Measurements from ENCODE around the gene TTBK2. TPM values are rescaled to one million over a fixed set of nuclear protein-coding genes. Genes with fewer than 3 reads are reported as not detected.

TTBK2 gene
- polyA plus RNA-seq, 4 donors, result 0.45 to 5.3 (median 1.4) TPM

- peaks cover 0 to 5% (median 2%) of the 10 kb centered on the region in 3 donors for H3K4me1 ChIP-seq (ENCODE audit: control insufficient read depth in 3 of 3, insufficient read depth in 2 of 3, low read depth in 1 of 3, low read length in 2 of 3)
- FAIRE-seq (no peak), DNase-seq (no peak)
- H3K27ac ChIP-seq (ENCODE audit: low read depth in 1 of 3, low read length in 2 of 3), result no peak overlapping the region
- peak overlapping the region in 2 of 3 donors; percentile 71 to 91 for H3K4me3 ChIP-seq (ENCODE audit: low read depth in 1 of 3, low read length in 3 of 3)
- no peaks in the 10 kb centered on the region for H3K27me3 ChIP-seq (ENCODE audit: control insufficient read depth in 3 of 3, insufficient read depth in 3 of 3, low read length in 3 of 3)
- H3K36me3 ChIP-seq (ENCODE audit: control insufficient read depth in 3 of 3, insufficient read depth in 2 of 3, low read depth in 1 of 3, low read length in 3 of 3), result peaks cover 6 to 51% (median 8%) of the 10 kb centered on the region in 3 donors
- no peaks in the 10 kb centered on the region for H3K9me3 ChIP-seq (ENCODE audit: control insufficient read depth in 2 of 2, insufficient read depth in 1 of 2, low read depth in 1 of 2, low read length in 1 of 2)
- WGBS, 3 donors, result 86 to 94% (median 92%) methylated on average over 19 of the region's 19 CpGs
These were observed 185.0 kb downstream of the TTBK2 start for GRCh38 chr15:42735382-42736165.

GRCh38 chr15:42734076-42734672 lies 186.4 kb downstream of the TTBK2 start:
- peaks cover 10 to 65% (median 12%) of the 10 kb centered on the region in 3 donors for H3K36me3 ChIP-seq (ENCODE audit: control insufficient read depth in 3 of 3, insufficient read depth in 2 of 3, low read depth in 1 of 3, low read length in 3 of 3)
- no peak for FAIRE-seq

GRCh38 chr15:42733027-42733426 lies 187.6 kb downstream of the TTBK2 start:
- no peak overlapping the region for H3K4me3 ChIP-seq (ENCODE audit: low read depth in 1 of 3, low read length in 3 of 3)
- no peak for DNase-seq

More at GRCh38 chr15:42734076-42734672, 186.4 kb downstream of the TTBK2 start:
- H3K4me1 ChIP-seq (ENCODE audit: control insufficient read depth in 3 of 3, insufficient read depth in 2 of 3, low read depth in 1 of 3, low read length in 2 of 3), result peaks cover 0 to 5% (median 2%) of the 10 kb centered on the region in 3 donors
- H3K4me3 ChIP-seq (ENCODE audit: low read depth in 1 of 3, low read length in 3 of 3), result no peak overlapping the region
- DNase-seq, result peak in 1 of 2 donors; percentile 4
- H3K9me3 ChIP-seq (ENCODE audit: control insufficient read depth in 2 of 2, insufficient read depth in 1 of 2, low read depth in 1 of 2, low read length in 1 of 2), result no peaks in the 10 kb centered on the region
- WGBS, 3 donors, result 90 to 94% (median 90%) methylated on average over 6 of the region's 6 CpGs
- no peaks in the 10 kb centered on the region for H3K27me3 ChIP-seq (ENCODE audit: control insufficient read depth in 3 of 3, insufficient read depth in 3 of 3, low read length in 3 of 3)
- H3K27ac ChIP-seq (ENCODE audit: low read depth in 1 of 3, low read length in 2 of 3), result no peak overlapping the region

GRCh38 chr15:42732095-42732827 lies 188.3 kb downstream of the TTBK2 start:
- H3K36me3 ChIP-seq (ENCODE audit: control insufficient read depth in 3 of 3, insufficient read depth in 2 of 3, low read depth in 1 of 3, low read length in 3 of 3), result peaks cover 13 to 84% (median 15%) of the 10 kb centered on the region in 3 donors
- H3K27ac ChIP-seq (ENCODE audit: low read depth in 1 of 3, low read length in 2 of 3), result no peak overlapping the region
- no peaks in the 10 kb centered on the region for H3K9me3 ChIP-seq (ENCODE audit: control insufficient read depth in 2 of 2, insufficient read depth in 1 of 2, low read depth in 1 of 2, low read length in 1 of 2)
- 89 to 91% (median 90%) methylated on average over 15 of the region's 15 CpGs for WGBS, 3 donors
- H3K27me3 ChIP-seq (ENCODE audit: control insufficient read depth in 3 of 3, insufficient read depth in 3 of 3, low read length in 3 of 3), result no peaks in the 10 kb centered on the region
- no peak overlapping the region for H3K4me3 ChIP-seq (ENCODE audit: low read depth in 1 of 3, low read length in 3 of 3)
- no peak for DNase-seq
- FAIRE-seq, result no peak
- peaks cover 0 to 5% (median 0%) of the 10 kb centered on the region in 3 donors for H3K4me1 ChIP-seq (ENCODE audit: control insufficient read depth in 3 of 3, insufficient read depth in 2 of 3, low read depth in 1 of 3, low read length in 2 of 3)

More at GRCh38 chr15:42733027-42733426, 187.6 kb downstream of the TTBK2 start:
- Histone ChIP-seq H3K9me3 (ENCODE audit: control insufficient read depth in 2 of 2, insufficient read depth in 1 of 2, low read depth in 1 of 2, low read length in 1 of 2) (no peaks in the 10 kb centered on the region), H3K36me3 (ENCODE audit: control insufficient read depth in 3 of 3, insufficient read depth in 2 of 3, low read depth in 1 of 3, low read length in 3 of 3) (peaks cover 13 to 76% (median 13%) of the 10 kb centered on the region in 3 donors), H3K4me1 (ENCODE audit: control insufficient read depth in 3 of 3, insufficient read depth in 2 of 3, low read depth in 1 of 3, low read length in 2 of 3) (peaks cover 0 to 5% (median 2%) of the 10 kb centered on the region in 3 donors), H3K27ac (ENCODE audit: low read depth in 1 of 3, low read length in 2 of 3) (no peak overlapping the region), H3K27me3 (ENCODE audit: control insufficient read depth in 3 of 3, insufficient read depth in 3 of 3, low read length in 3 of 3) (no peaks in the 10 kb centered on the region)
- 96 to 98% (median 97%) methylated on average over 11 of the region's 11 CpGs for WGBS, 3 donors
- FAIRE-seq, result no peak

- Histone ChIP-seq H3K36me3 (ENCODE audit: control insufficient read depth in 3 of 3, insufficient read depth in 2 of 3, low read depth in 1 of 3, low read length in 3 of 3) (peaks cover 16 to 84% (median 17%) of the 10 kb centered on the region in 3 donors), H3K9me3 (ENCODE audit: control insufficient read depth in 2 of 2, insufficient read depth in 1 of 2, low read depth in 1 of 2, low read length in 1 of 2) (no peaks in the 10 kb centered on the region), H3K27ac (ENCODE audit: low read depth in 1 of 3, low read length in 2 of 3) (no peak overlapping the region), H3K4me3 (ENCODE audit: low read depth in 1 of 3, low read length in 3 of 3) (no peak overlapping the region), H3K27me3 (ENCODE audit: control insufficient read depth in 3 of 3, insufficient read depth in 3 of 3, low read length in 3 of 3) (no peaks in the 10 kb centered on the region), H3K4me1 (ENCODE audit: control insufficient read depth in 3 of 3, insufficient read depth in 2 of 3, low read depth in 1 of 3, low read length in 2 of 3) (peaks cover 0 to 3% (median 0%) of the 10 kb centered on the region in 3 donors)
- 85 to 94% (median 91%) methylated on average over 6 of the region's 6 CpGs for WGBS, 3 donors
- DNase-seq (no peak), FAIRE-seq (no peak)
These were observed 189.1 kb downstream of the TTBK2 start for GRCh38 chr15:42731461-42731860.

- peaks cover 19 to 90% (median 21%) of the 10 kb centered on the region in 3 donors for H3K36me3 ChIP-seq (ENCODE audit: control insufficient read depth in 3 of 3, insufficient read depth in 2 of 3, low read depth in 1 of 3, low read length in 3 of 3)
- no peak overlapping the region for H3K4me3 ChIP-seq (ENCODE audit: low read depth in 1 of 3, low read length in 3 of 3)
- WGBS, 3 donors, result 93 to 98% (median 96%) methylated on average over 14 of the region's 14 CpGs
- FAIRE-seq, result no peak
- H3K27me3 ChIP-seq (ENCODE audit: control insufficient read depth in 3 of 3, insufficient read depth in 3 of 3, low read length in 3 of 3), result no peaks in the 10 kb centered on the region
- no peak overlapping the region for H3K27ac ChIP-seq (ENCODE audit: low read depth in 1 of 3, low read length in 2 of 3)
- H3K9me3 ChIP-seq (ENCODE audit: control insufficient read depth in 2 of 2, insufficient read depth in 1 of 2, low read depth in 1 of 2, low read length in 1 of 2), result no peaks in the 10 kb centered on the region
- no peak for DNase-seq
- no peaks in the 10 kb centered on the region for H3K4me1 ChIP-seq (ENCODE audit: control insufficient read depth in 3 of 3, insufficient read depth in 2 of 3, low read depth in 1 of 3, low read length in 2 of 3)
These were observed 190.0 kb downstream of the TTBK2 start for GRCh38 chr15:42730536-42730935.

- WGBS, 3 donors, result 89 to 93% (median 93%) methylated on average over 8 of the region's 8 CpGs
- FAIRE-seq (no peak), DNase-seq (no peak)
- Histone ChIP-seq H3K9me3 (ENCODE audit: control insufficient read depth in 2 of 2, insufficient read depth in 1 of 2, low read depth in 1 of 2, low read length in 1 of 2) (no peaks in the 10 kb centered on the region), H3K4me1 (ENCODE audit: control insufficient read depth in 3 of 3, insufficient read depth in 2 of 3, low read depth in 1 of 3, low read length in 2 of 3) (no peaks in the 10 kb centered on the region), H3K4me3 (ENCODE audit: low read depth in 1 of 3, low read length in 3 of 3) (no peak overlapping the region), H3K27ac (ENCODE audit: low read depth in 1 of 3, low read length in 2 of 3) (no peak overlapping the region), H3K36me3 (ENCODE audit: control insufficient read depth in 3 of 3, insufficient read depth in 2 of 3, low read depth in 1 of 3, low read length in 3 of 3) (peaks cover 19 to 90% (median 25%) of the 10 kb centered on the region in 3 donors), H3K27me3 (ENCODE audit: control insufficient read depth in 3 of 3, insufficient read depth in 3 of 3, low read length in 3 of 3) (no peaks in the 10 kb centered on the region)
These were observed 190.4 kb downstream of the TTBK2 start for GRCh38 chr15:42730135-42730534.

- Histone ChIP-seq H3K27me3 (ENCODE audit: control insufficient read depth in 3 of 3, insufficient read depth in 3 of 3, low read length in 3 of 3) (no peaks in the 10 kb centered on the region), H3K36me3 (ENCODE audit: control insufficient read depth in 3 of 3, insufficient read depth in 2 of 3, low read depth in 1 of 3, low read length in 3 of 3) (peaks cover 22 to 90% (median 31%) of the 10 kb centered on the region in 3 donors), H3K4me1 (ENCODE audit: control insufficient read depth in 3 of 3, insufficient read depth in 2 of 3, low read depth in 1 of 3, low read length in 2 of 3) (no peaks in the 10 kb centered on the region), H3K27ac (ENCODE audit: low read depth in 1 of 3, low read length in 2 of 3) (no peak overlapping the region), H3K4me3 (ENCODE audit: low read depth in 1 of 3, low read length in 3 of 3) (no peak overlapping the region), H3K9me3 (ENCODE audit: control insufficient read depth in 2 of 2, insufficient read depth in 1 of 2, low read depth in 1 of 2, low read length in 1 of 2) (no peaks in the 10 kb centered on the region)
- WGBS, 3 donors, result 94 to 98% (median 97%) methylated on average over 7 of the region's 7 CpGs
- FAIRE-seq (no peak), DNase-seq (no peak)
These were observed 191.2 kb downstream of the TTBK2 start for GRCh38 chr15:42729409-42729808.
